ENCODE data around the gene MXRA7.
"Not testable (repeated sequence)": the region's sequence is repeated elsewhere in the genome, so short reads cannot be mapped to it uniquely, and the experiment has no call there.

Gene MXRA7, protein sequence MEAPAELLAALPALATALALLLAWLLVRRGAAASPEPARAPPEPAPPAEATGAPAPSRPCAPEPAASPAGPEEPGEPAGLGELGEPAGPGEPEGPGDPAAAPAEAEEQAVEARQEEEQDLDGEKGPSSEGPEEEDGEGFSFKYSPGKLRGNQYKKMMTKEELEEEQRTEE

DNA sequence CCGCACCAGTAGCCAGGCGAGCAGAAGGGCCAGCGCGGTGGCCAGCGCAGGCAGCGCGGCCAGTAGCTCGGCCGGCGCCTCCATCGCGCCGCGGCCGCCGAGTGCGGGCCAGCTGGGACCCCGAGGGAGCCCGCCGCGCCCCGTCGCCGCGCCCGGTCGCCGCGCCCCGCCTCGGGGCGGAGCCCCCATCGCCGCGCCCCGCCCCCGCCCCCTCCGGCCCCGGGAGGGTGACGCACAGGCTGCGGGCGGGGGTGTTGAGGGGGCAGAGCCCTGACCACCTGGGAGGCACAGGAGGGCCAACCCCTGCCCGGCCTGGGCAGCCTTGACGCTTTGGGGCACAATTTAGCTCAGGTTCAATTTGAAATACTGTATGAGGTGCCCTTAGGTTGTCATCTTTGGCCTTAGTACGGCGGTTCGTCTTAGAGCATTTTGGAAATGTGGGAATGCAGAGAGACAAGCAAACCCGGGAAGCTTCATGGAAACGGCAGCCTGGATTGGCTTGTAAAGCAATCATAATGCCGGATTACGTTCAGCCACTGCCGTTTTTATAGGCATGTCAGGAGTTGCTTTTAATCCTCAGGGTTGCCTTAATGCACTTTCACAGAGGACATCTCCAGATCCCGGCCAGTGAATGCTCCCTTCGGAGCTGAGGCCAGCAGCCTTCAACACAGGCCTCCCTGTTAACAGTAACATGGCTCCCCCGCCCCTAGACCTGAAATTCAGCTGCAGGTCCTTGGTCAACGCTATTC, at the start of gene MXRA7:
TSS of gene MXRA7 (minus strand) at position 103 of the 749 bp plus-strand sequence. CDS start at position 84, 19 bp downstream.
- DNase-seq (ENCODE audit: low spot score): peak; percentile 52

DNA sequence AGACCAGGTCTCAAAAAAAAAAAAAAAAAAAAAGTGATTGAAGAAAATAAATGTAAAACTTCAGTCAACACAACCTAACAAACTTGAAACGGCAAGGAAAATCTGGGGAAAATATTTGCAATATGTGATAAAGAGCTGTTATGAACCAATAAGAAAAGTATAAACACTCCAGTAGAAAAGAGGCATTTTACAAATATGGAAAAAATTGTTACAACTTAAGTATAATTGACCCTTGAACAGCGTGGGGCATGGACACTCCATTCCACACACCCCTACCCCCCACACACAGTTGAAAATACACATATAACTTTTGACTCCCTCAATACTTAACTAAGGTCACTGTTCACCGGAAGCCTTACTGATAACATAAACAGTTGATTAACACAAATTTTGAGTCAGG, 47.8 kb upstream of the MXRA7 start:
- DNase-seq (ENCODE audit: low spot score): no peak

DNA sequence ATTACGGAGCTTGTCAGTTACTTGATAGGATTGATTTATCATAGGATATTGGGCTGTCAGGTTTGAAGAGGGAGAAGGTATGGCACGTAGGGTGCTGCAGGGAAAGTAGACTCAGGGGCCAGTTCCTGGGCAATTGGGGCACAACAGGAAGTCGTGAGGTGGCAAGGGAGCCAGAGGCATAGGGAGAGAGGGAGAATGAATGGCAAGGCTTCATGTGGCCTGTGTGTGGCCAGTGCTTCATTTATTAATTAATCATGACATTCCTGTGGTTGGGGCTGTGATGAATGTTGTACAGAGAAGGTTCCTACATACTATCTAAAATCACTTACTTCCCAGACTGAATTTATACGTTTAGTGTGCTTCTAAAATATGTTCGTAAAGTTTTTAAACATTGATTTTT, 46.5 kb upstream of the MXRA7 start:
- DNase-seq (ENCODE audit: low spot score): no peak

DNA sequence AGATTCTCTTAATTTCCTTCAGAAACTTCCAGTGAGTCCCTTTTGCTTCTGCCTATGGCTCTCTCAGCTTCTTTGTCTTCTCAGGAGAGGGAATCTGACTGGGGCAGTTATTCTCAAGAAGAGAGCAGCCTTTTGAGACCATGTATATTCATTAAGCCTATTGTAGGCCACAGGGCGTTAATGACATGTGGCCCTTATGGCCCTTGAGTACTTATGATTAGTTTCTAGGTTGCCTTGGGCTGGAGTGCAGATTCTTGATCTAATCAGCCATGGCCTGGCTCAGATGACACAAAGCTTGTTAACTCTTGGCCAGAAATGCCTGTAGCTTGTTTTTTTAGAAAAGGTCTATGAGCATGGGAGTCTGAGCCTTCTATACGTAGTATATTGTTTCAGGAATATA, 44.5 kb upstream of the MXRA7 start:
- DNase-seq (ENCODE audit: low spot score): no peak

DNA sequence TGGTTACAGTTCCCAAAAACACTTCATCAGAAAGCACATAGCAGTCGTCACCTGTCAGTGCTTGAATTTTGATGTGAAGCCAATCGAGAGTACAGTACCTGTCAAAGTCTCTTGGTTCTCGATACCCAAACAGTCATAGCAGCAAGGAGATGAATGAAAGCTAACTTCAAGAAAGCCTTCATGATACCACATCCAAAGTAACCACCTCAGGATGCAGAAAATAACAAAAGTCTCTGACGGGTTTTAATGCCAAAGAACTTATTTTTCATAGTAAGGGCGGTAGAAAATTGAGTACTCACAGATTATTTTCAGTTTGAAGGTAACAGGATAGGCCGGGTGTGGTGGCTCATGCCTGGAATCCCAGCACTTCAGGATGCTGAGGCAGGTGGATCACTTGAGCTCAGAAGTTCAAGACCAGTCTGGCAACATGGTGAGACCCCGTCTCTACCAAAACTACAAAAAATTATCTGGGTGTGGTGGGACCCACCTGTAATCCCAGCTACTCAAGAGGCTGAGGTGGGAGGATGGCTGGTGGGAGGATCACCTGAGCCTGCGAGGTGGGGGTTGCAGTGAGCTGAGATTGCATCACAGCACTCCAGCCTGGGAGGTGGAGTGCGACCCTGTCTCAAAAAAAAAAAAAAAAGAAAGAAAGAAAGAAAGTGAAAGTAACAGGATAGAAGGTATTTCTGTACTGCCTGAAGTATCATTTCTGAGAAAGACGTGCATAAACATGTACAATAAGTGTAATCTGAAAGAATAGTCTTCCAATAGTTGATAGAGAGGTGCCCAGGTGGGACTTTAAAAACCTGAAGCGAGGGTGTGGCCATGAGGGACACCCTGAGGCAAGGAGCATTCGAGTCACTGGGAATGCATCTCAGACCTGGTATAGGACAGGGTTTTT, 42.5 kb upstream of the MXRA7 start:
- DNase-seq (ENCODE audit: low spot score): peak; percentile 55

DNA sequence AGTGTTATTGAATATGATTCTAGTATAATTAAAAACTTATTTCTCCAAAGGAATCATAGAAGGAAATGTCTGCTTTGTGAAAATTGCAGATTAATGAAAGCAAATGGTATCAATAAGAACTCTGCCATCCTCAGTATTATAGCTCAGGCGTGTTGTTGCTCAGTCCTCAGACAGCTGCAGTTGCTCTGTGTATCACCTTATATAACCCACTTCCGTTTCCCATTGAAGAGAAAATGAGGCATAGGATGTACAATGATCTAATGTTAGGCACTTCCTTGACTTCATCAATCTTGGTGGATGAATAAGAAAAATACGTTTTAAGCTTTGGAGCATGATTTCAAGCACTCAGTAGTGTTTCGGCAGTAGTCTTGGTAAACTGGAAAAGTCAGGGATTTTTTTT, 41.2 kb upstream of the MXRA7 start:
- peak; percentile 55 for DNase-seq (ENCODE audit: low spot score)

DNA sequence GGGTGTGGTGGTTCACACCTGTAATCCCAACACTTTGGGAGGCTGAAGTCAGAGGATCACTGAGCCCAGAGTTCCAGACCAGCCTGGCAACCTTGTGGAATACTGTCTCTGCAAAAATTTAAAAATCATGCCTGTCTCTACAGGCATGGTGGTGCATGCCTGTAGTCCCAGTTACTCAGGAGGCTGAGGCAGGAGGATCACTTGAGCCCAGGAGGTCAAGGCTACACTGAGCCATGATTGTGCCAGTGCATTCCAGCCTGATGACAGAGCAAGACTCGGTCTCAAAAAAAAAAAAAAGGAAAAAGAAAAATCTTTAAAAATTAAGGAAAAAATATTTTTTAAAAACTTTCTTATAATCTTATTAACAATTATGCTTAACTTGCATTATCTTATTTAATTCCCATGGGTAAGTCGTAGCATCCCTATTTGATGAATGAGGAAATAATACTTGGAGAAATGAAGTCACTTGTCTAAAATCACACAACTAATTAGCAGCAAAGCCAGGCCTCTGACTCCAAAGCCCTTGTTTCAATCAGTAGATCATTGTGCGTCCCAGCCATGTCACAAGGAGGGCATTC, 40.7 kb upstream of the MXRA7 start:
- DNase-seq (ENCODE audit: low spot score): no peak

DNA sequence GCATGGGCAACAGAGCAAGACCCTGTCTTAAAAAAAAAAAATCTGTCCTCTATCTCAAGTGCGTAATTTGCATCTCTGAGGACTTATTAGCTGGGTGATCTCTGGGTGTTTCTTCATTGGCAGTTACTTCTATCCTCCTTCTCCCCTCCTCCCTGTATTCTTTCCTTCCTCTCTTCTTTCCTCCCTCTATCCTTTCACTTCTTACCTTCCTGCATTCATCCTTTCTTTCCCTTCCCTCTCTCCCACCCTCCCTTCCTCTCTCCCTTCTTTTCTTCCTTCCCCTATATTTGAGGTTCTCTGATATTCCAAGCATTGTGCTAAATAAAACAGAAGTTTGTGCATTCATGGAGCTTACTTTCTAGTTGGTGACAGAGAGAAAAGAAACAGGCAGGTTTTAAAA, 37.9 kb upstream of the MXRA7 start:
- DNase-seq (ENCODE audit: low spot score): no peak

DNA sequence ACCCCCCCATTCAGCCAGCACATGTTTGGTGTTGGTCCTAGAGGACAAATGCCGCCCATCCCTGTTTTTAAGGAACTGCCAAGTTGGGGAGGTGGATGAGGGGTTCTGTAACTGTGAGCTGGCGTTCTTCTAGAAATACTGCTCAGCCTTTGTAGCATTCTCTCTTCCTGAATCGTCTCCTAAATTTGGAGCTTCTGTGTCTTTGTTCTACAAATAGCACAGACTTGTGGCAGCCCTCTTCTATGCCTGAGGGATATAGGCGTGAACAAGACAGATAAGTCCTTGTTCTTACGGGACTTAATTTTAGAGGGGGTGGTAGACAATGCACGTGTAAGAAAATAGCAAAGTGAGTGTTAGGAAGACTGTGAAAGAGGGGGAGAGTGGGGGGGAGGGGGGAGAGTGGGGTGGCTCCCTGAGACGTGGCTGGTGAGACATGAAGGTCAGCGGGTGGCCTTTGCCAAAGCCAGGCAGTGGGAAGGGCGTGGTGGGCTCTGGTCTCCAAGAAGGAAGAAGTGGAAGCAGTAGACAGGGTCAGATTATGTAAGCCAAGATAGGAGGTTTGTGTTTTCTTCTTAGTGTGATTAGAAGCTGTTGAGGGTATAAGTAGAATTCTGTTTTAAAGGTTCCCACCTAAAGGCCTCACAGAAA, 37.1 kb upstream of the MXRA7 start:
- no peak for DNase-seq (ENCODE audit: low spot score)

DNA sequence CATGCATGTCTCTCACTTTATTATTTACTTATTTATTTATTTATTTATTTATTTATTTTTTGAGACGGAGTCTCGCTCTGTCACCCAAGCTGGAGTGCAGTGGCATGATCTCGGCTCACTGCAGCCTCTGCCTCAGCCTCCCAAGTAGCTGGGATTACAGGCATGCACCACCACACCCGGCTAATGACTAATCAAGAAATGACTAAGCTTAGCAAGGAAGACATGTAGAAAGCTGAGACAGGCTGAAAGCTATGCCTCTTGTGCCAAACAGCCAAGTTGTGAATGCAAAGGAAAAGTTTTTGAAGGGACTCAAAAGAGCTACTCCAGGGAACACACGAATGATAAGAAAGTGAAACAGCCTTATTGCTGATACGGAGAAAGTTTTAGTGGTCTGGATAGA, 35.0 kb upstream of the MXRA7 start:
- DNase-seq (ENCODE audit: low spot score): peak; percentile 13

DNA sequence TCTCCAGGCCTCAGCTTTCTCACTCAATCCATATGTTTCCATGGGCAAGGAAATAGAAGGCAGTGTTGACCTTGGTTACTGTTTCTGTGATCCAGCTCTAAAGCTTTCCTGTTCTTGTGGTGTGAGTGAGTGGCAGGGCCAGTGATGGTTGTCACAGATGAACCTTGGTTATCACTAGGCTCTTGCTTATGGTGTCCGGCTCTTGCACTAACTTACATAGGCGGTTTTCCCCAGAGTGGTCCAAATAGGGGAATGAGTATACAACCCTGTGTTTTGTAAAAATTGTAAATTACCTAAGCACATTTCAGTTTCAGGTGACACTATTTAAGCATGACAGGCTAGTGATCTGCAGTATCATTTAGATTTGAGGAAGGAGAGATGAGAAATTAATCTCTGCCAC, 34.0 kb upstream of the MXRA7 start:
- DNase-seq (ENCODE audit: low spot score): no peak

DNA sequence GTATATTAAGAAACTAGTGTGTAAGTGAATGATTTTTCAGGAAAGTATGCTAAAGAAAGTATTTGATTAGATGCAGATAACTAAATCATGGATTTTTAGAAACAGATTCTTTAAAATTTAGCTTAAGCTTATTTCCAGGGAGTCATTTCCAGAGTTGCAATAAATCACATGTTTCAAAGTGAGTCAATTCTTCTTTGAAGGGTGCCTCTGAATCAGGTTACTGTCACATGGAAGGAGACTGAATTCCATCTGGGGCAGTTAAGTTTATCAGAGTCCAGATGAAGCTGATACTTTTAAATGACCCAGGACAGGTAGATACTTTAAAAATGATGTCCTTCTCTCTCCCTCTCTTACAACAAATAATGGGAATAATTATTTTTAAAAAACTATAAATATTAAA, 32.2 kb upstream of the MXRA7 start:
- no peak for DNase-seq (ENCODE audit: low spot score)

DNA sequence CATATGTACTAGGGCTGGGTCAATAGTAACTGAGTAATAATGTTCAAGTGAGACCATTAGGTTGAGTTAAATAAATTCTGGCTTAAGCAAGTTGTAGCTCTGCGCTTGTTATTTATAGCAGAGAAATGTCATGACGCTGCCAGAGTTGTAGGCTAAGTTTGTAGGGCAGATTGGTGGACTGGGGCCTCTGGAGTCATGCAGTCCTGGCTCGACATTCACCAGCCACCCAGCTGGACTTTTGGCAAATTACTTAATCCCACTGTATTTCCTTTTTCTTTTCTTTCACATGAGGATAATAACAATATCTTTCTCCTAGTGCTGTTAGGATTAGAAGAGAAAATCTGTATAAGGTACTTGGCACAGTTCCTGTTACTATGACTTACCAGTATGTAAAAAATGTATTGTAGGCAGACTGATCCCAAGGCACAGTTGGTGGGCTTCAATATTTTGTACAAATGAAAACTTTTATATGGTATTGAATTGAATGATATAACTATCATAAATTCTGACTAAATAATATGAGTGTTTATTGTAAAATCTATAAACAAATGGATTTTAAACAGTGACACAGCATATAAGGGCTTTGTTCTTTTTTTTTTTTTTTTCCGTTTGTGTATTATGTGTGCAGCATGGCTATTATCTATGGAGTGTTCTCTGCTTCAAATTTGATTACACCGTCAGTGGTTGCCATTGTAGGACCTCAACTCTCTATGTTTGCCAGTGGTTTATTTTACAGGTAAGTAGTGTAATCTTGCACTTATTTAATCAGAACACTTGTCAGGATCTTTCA, 29.8 kb upstream of the MXRA7 start:
- DNase-seq (ENCODE audit: low spot score): no peak

DNA sequence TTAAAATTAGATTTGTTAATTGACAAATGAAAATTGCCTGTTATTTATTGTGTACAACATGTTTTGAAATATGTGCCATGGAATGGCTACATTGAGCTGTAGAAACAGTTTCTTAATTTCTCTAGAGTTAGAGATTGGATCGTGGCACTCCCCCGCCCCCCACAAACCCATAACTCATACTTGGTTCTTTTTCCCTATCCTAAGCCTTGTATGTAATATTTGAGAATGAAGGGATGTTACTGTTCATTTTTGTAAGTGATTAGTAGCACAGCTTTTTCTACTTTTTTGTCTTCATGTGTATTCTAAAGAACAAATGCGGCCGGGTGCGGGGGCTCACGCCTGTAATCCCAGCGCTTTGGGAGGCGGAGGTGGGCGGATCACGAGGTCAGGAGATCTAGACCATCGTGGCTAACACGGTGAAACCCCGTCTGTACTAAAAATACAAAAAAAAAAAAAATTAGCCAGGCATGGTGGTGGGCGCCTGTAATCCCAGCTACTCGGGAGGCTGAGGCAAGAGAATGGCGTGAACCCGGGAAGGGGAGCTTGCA, 28.9 kb upstream of the MXRA7 start:
- DNase-seq (ENCODE audit: low spot score): not testable (repeated sequence)

DNA sequence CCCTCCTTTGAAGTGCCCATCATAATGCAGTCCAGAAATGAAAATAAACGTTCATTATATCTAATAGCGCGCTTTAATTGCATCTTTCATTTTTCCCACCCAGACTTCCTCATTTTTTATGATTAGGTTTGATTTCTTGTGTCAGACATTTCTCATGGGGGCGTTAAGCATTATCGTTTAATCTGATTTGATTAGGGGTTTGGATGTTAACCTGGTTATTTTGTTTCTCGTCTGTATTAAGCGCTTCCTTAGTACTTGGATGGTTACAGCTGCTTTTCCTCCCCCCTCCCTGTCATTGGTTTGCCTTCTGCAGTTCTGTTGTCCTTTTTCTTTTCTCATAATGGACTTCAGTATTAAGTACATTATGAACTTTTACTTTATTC, 27.7 kb upstream of the MXRA7 start:
- no peak for DNase-seq (ENCODE audit: low spot score)

DNA sequence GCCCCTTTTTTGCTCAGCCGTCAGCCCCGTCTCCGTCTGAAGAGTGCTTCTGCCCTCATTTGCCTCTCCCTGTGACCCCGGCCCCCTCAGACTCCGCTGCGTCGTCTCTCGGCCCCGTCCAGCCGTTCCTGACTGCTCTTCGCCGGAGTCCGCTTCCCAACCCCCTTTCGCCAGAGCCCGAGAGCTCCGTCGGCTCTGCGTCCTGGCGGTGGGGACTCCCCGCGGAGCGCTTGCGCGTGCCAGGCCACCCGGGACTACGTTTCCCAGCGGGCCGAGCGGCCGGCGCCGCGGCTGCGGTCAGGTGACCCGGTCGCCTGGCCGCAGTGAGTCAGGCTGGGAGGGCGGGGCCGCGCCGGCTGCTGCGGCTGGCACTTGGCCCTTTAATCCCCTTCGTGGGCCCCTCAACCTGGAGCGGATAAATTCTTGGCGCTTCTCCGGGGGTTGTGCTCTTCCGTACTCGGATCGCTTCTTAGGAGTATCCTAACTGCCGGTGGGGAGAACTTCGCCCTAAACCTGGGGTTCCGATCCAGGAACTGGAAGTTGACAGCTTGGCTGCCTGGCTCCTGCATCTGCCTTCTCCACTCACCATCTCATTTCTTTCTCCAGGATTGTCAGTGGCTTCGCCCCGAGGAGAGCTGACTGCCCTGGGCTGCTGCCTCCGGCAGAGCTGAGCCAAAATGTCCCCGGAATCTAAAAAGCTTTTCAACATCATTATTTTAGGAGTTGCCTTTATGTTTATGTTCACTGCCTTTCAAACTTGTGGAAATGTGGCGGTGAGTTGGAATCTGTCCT, 27.1 kb upstream of the MXRA7 start, which contains the start of gene MFSD11:
TSS of gene MFSD11 (plus strand) at position 444 of the 792 bp plus-strand sequence. CDS start at position 678, 234 bp downstream.
- DNase-seq (ENCODE audit: low spot score): peak; percentile 91

DNA sequence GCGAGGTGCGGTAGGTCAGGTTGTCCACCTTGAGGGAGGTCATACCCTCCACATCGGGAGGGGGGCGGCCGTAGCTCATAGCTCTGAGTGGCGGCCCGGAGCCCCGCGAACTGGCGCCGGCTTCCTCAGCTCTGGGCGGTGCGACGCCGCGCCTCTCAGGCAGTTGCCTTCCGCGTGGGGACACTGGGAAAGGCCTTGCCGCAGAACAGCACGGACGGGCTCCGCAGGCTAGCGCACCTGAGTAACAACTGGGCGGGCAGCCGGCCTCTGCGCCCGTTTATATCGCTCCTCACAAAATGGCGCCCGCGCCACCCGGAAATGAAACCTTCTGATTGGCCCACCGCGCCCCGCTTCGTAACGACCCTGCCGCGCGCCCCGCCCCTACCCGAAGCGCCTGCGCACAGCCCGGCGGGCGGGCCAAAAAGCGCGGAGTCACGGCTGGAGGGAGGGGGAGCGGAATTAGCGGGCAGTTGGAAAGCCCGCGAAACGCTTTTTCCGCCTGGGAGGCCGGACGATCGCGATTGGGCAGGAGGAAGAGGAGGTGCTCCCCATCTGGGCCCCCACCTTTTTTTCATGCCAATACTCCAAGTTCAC, 26.4 kb upstream of the MXRA7 start, which contains the start of gene SRSF2:
TSS of gene SRSF2 (minus strand) at position 250 of the 594 bp plus-strand sequence. CDS start at position 79, 171 bp downstream.
- peak; percentile 99 for DNase-seq (ENCODE audit: low spot score)

DNA sequence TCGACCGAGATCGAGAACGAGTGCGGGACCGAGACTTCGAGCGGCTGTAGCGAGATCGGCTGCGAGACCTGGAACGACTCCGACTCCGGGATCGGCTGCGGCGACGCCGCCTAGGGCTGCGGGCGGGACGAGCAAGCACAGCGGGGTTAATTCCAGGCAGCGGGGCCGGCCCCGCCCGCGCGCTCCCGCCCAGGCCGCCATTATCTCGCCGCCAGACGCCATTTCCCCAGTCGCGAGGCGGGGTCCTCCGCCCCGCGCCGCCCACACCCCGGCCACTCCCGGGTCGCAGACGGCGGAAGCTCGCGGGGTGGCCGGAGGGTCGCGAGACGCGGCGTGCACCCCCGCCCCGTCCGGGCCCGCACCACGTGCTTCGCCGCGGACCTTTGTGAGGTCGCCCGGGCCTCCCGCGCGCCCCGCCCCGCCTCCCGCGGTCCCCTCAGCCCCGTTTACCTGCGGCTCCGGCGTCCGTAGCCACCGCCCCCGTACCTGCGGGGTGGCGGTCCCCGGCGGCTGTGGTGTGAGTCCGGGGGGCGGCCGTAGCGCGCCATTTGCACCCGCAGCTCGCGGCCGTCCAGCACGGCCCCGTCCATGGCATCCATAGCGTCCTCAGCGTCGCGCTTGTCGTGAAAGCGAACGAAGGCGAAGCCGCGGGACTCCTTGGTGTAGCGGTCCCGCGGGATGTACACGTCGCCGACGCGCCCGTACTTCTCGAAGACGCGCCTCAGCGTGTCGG, 25.8 kb upstream of the MXRA7 start:
- DNase-seq (ENCODE audit: low spot score): peak; percentile 70

Data from CD4-positive, alpha-beta T cell treated with Interleukin-15 for 4 hours (primary cell).